GM18517 (cell line): ENCODE measurements around the gene SDR42E2.
"Not testable (repeated sequence)": the region's sequence is repeated elsewhere in the genome, so short reads cannot be mapped to it uniquely, and the experiment has no call there.

ENCODE experiments used
- ATAC-seq: cut with Tn5 transposase; IDR thresholded peaks from one replicate; pipeline ENCODE4 v1.9.1; 2021; ENCODE audit warnings: mild to moderate bottlenecking, moderate library complexity; ENCODE audit not compliant: unreplicated experiment

Gene SDR42E2

DNA sequence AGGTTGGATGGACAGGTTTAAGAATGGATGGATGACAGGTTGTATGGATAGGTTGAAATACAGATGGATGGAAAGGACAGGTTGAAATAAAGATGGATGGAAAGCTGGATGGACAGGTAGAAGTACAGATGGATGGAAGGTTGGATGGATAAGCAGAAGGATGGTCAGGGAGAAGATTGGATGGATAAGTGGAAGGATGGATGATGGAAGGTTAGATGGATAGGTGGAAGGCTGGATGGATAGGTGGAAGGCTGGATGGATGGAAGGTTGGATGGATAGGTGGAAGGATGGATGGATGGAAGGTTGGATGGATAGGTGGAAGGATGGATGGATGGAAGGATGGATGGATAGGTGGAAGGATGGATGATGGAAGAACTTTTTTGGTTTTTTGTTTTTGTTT, 905 bp upstream of the SDR42E2 start:
- ATAC-seq = no peak

- ATAC-seq = no peak
These were observed 327 bp downstream of the SDR42E2 start for GRCh38 chr16:22162656-22163009.

DNA sequence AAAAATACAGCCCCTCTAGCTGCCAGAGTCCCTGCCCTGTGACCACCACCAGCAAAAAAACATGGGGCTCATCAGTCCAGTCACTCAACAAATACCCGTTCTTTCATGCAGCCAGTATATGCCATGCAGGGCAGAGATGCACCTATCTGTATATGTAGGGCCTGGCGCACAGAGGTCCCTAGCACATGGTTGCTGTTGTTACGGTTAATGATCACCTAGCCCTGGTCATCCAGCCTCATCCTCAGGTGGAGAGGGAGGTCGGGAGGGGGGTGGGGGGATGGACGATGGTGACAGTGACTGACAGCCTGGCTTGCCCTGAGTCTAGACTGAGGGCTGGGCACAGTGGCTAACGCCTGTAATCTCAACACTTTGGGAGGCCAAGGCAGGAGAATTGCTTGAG, 1.5 kb downstream of the SDR42E2 start:
- no peak for ATAC-seq

- ATAC-seq = no peak
These were observed 2.2 kb downstream of the SDR42E2 start for GRCh38 chr16:22164482-22164881.

GRCh38 chr16:22165508-22166285, 3.4 kb downstream of the SDR42E2 start:
- no peak for ATAC-seq

DNA sequence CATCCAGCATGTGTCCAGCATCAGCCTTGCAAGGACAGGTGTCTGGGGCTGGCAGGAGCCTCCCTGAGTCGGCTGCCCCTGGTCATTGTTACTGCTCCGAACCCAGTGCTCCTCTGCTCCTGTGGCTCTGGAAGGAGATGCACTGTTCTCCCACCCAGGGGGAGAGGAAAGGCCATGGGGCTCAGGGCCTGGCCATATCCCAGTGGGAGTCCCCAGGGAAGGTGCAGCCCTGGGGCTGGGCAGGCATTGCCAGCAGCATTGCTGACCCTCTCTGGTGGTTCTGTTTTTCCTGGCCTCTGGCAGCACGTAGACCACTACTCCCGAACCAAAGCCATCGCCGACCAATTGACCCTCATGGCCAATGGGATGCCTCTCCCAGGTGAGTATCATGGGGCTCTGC, 9.6 kb downstream of the SDR42E2 start:
- no peak for ATAC-seq

DNA sequence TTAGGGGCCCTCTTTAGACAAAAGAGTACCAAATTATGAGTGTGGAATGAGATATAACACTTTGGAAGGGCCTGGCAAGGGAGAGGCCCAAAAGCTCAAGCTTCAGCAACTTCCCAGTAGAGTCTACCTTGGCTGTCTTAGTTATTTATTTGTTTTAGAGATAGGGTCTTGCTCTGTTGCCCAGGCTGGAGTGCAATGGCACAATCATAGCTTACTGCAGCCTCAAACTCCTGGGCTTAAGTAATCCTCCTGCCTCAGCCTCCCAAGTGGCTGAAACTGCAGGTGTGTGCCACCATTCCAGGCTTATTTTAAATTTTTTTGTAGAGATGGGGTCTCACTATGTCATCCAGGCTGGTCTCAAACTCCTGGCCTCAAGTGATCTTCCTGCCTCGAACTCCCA, 10.3 kb downstream of the SDR42E2 start:
- ATAC-seq = not testable (repeated sequence)

- no peak for ATAC-seq
These were observed 12.3 kb downstream of the SDR42E2 start for GRCh38 chr16:22174642-22175041.

DNA sequence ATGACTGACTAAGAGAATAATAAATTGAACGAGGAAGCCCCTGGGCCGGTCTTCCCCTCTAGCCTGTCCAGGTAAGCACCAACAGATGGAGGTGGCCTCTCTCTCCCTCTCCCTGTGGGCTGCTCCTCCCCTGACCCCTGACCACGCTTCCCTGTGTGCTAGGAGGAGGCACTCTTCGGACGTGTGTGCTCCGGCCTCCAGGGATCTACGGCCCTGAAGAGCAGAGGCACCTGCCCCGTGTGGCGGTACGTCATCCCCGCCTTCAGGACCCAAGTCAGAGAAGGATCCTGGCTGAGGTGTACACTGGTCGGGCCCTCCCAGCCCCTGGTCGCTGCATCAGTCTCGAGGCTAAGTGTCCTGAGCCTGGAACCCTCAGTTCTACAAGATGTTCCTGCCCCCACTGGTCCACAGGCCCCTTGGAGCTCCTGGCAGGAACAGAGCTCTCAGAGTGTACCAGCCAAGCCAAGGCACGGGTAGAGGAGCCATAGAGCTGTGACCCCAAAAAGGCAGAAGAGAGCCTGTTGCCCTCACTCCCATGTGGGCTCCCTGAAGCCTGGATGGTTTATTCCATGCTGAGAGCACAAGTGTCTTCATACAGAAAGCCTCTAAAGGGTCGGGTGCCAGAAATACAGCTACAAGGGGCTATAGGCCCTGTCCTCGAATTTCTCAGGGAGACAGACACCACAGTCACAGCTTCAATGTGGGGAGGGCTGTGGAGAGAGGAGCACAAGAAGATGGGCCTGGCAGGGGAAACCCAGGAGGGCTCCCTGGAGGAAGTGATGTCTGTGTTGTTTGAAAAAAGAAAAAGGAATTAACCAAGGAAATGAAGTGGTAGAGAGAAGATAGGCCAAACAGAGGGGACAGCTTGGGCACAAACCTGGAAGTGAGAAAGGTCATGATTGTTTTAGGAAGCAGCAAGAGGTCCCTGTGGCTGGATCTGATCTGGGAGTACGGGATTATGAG, 15.9 kb downstream of the SDR42E2 start:
- ATAC-seq = no peak

DNA sequence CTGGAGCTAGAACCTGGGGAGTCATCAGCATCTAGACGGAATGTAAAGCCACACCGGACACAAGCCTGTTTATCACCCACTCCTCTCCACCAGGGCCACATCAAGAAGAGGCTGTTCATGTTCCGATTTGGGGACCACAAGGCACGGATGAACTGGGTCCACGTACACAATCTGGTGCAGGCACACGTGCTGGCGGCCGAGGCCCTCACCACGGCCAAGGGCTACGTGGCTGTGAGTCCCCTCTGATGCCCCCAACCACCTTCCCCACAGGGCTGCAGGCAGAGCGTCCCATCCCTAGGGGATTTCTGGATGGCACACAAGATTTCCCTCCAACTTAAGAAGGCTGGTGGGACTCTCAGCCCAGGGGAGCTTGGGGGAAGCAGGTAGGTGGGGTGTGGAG, 19.1 kb downstream of the SDR42E2 start:
- no peak for ATAC-seq

GRCh38 chr16:22181843-22182242, 19.5 kb downstream of the SDR42E2 start:
- ATAC-seq = no peak

- ATAC-seq = no peak
These were observed 21.0 kb downstream of the SDR42E2 start for GRCh38 chr16:22183335-22183734.

DNA sequence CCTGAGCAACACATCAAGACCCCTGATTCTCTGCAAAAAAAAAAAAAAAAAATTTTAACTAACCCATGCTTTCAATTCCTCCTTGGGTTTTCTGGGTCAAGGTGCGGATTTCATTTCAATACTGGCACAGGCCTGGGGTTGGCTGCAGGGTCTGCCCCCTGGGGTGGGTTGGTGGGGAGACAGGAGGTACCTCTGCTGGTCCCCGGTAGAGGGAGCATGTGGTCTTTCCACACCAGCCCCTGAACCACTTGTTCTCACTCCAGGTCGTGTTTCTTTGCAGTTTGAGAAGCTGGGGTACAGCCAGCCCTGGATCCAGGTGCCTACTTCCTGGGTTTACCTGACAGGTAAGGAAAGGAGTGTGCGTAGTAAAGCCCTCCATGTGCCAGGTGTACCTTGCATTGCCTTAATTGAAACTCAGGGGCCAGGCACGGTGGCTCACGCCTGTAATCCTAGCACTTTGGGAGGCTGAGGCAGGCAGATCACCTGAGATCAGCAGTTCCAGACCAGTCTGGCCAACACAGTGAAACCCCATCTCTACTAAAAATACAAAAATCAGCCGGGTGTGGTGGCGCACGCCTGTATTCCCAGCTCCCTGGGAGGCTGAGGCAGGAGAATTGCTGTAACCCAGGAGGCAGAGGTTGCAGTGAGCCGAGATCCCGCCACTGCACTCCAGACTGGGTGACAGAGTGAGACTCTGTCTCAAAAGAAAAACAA, 21.8 kb downstream of the SDR42E2 start:
- no peak for ATAC-seq

DNA sequence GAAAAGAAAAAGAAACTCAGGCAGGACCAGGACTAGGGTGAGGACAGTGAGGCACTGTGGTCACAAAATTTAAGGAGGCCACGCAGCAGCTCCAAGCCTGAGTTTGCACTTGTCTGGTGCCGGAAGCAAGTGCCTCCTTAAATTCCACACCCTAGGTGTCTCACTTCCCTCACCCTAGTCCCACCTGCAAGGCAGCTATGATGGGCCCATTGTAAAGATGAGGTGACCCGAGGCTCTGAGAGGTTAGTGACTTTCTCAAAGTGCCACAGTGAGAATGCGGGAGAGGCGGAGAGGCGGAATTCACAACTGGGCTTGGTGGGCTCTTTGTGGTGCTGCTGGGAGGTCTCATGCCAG, 22.3 kb downstream of the SDR42E2 start:
- ATAC-seq = no peak

DNA sequence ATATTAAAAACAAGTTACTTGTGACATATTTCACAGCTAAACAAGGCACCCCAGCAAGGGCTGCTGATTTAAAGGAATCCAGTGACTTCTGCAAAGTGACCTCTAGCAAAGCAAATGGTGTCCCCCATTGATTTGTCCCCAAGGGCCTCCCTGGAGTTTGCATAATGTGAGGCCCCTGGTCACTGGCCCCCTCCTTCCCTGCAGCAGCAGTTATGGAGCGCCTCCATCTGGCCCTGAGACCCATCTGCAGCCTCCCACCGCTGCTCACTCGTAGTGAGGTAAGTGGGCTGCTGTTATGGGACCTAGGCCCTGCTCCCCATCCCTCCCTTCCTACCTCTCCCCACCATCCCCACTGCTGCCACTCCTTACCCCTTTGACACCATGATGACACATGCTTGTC, 24.2 kb downstream of the SDR42E2 start:
- no peak for ATAC-seq

DNA sequence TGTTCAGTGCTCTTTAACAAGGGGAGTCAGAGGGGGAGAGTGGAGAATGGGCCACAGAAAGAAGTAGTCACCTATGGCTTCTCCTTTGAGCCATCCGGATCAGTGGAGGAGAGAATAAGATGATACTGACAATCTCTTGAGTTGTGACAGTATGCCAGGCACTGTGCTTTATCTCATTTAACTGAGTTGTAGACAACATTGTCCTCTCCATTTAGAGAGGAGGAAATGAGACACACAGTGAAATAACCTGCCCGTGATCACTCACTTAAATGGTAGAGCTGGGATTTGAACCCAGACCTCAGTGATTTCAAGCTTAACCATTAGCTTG, 25.9 kb downstream of the SDR42E2 start:
- ATAC-seq = no peak

GRCh38 chr16:22188595-22189442, 26.5 kb downstream of the SDR42E2 start:
- ATAC-seq = no peak

DNA sequence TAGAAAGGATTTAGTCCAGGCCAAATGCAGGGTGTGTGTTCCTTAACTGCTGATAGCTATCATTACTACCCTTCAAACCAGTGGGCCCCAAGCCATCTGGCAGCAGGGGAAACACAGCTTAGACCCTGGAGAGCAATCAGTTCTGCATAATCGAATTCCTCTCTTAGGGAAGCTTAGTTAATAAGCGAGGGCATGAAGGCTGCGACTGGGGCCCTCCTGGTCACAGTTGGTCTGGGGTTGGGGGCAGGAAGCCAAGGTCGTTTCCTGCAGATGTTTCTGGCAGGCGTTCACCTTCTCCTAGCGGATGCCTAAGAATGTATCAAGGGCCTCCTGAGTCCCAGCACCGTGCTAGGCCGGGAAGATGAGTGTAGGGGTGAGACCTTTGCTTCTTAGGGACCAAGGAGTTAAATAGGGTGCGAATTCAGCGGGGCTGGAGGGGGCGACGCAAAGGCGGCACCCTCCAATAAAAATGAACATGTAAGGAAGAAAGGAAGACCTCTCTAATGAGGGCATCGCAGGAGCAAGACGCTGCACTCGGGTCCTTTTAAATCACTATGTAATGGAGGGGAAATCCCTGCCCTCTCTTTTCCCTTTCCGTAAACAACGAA, 27.3 kb downstream of the SDR42E2 start:
- no peak for ATAC-seq

GRCh38 chr16:22190081-22190775, 27.9 kb downstream of the SDR42E2 start:
- peak; percentile 55 for ATAC-seq
